PC-3 (cell line): ENCODE results near the gene LSMEM2. TPM values are rescaled to one million over a fixed set of nuclear protein-coding genes. Genes with fewer than 3 reads are reported as not detected.

Experiments
- ATAC-seq: fragments of 200-7000 bp; cut with Tn5 transposase; 2 replicates; pipeline ENCODE4 v1.9.1; 2020; ENCODE audit warnings: mild to moderate bottlenecking, moderate library complexity
- BruUV-seq: library from RNA; stranded (reverse); fragments of 400-500 nt; replicated peaks from 2 replicates; lab custom pipeline; 2021; lab: Mats Ljungman, UMichigan
- CTCF ChIA-PET: fragments of 300-600 bp; sonication (Branson Sonifier 250); formaldehyde crosslinking; loops from one replicate; lab custom pipeline; 2022; ENCODE audit warnings: antibody characterized with exemption; lab: Charles Lee
- POLR2A ChIA-PET: fragments of 300-600 bp; sonication (Branson Sonifier 250); formaldehyde crosslinking; loops from one replicate; lab custom pipeline; 2022; ENCODE audit warnings: antibody characterized with exemption; ENCODE audit not compliant: unreplicated experiment; lab: Charles Lee
- DNase-seq: peaks from one replicate; pipeline ENCODE4 v3.0.0-alpha.2; 2015
- H2AFZ ChIP-seq: fragments of 300-600 bp; sonication (generic); 2 replicates; pipeline ENCODE4 v1.6.0; 2016; ENCODE audit warnings: antibody characterized with exemption, low read length
- H3F3A ChIP-seq: fragments of 300-600 bp; sonication (generic); one replicate; pipeline ENCODE4 v1.6.0; 2017; ENCODE audit warnings: antibody characterized with exemption, low read length, control low read depth, mild to moderate bottlenecking; ENCODE audit not compliant: unreplicated experiment
- H3K27ac ChIP-seq: fragments of 300-600 bp; sonication (generic); 2 replicates; pipeline ENCODE4 v1.5.1; 2016; ENCODE audit warnings: mild to moderate bottlenecking, low read length
- H3K27me3 ChIP-seq: fragments of 300-600 bp; sonication (generic); 2 replicates; pipeline ENCODE4 v1.6.1; 2016; ENCODE audit warnings: low read length, mixed read lengths
- H3K36me3 ChIP-seq: fragments of 300-600 bp; sonication (generic); 2 replicates; pipeline ENCODE4 v1.6.1; 2016; ENCODE audit warnings: low read depth, mixed run types, low read length, mixed read lengths
- H3K4me1 ChIP-seq: fragments of 300-600 bp; sonication (generic); 2 replicates; pipeline ENCODE4 v1.5.1; 2016; ENCODE audit warnings: low read length; ENCODE audit not compliant: insufficient read depth
- H3K4me2 ChIP-seq: fragments of 300-600 bp; sonication (generic); 2 replicates; pipeline ENCODE4 v1.6.0; 2016; ENCODE audit warnings: low read length
- H3K4me3 ChIP-seq: fragments of 300-600 bp; sonication (generic); 2 replicates; pipeline ENCODE4 v1.5.1; 2016; ENCODE audit warnings: mild to moderate bottlenecking, low read length, mixed read lengths
- H3K79me2 ChIP-seq: fragments of 300-600 bp; sonication (generic); 2 replicates; pipeline ENCODE4 v1.6.1; 2017; ENCODE audit warnings: low read length, mixed read lengths
- H3K9ac ChIP-seq: fragments of 300-600 bp; sonication (generic); 2 replicates; pipeline ENCODE4 v1.6.0; 2016; ENCODE audit warnings: mild to moderate bottlenecking, low read length
- H3K9me2 ChIP-seq: fragments of 300-600 bp; sonication (generic); replicated peaks from 2 replicates; pipeline ENCODE4 v1.6.1; 2016; ENCODE audit warnings: mixed run types, low read length, mixed read lengths
- H3K9me3 ChIP-seq: fragments of 300-600 bp; sonication (generic); 2 replicates; pipeline ENCODE4 v1.6.1; 2016; ENCODE audit warnings: low read length, mixed read lengths
- H4K20me1 ChIP-seq: fragments of 300-600 bp; sonication (generic); 2 replicates; pipeline ENCODE4 v1.6.1; 2016; ENCODE audit warnings: low read length, mixed read lengths
- CTCF ChIP-seq: fragments of 300-600 bp; sonication (generic); conservative IDR thresholded peaks from 2 replicates; pipeline ENCODE4 v1.5.1; 2017; ENCODE audit warnings: antibody characterized with exemption, low read depth, mild to moderate bottlenecking, low read length
- EZH2 ChIP-seq: fragments of 300-600 bp; sonication (generic); IDR thresholded peaks from one replicate; pipeline ENCODE4 v1.6.1; 2017; ENCODE audit warnings: antibody characterized with exemption, mild to moderate bottlenecking, low read length; ENCODE audit not compliant: unreplicated experiment
- EZH2phosphoT487 ChIP-seq: fragments of 300-600 bp; sonication (generic); IDR thresholded peaks from 2 replicates; pipeline ENCODE4 v1.6.1; 2018; ENCODE audit warnings: mild to moderate bottlenecking, antibody characterized with exemption, low read length, borderline replicate concordance
- intact Hi-C: fragments of 100-400 bp; cut with micrococcal nuclease; formaldehyde crosslinking; loops from 2 replicates; pipeline ENCODE4 v1.9.0; 2023
- total RNA-seq: library from RNA; depleted of rRNA; stranded (reverse); fragments of >200 nt; gene quantifications from 2 replicates; pipeline ENCODE4 v1.2.3, GENCODE V29; 2014

LSMEM2 gene
- total RNA-seq, 1 experiment from 2014 or later = not detected

GRCh38 chr3:50323092-50323600, 44.3 kb downstream of the LSMEM2 start:
- H3K79me2 ChIP-seq = peaks cover 47% of the 10 kb centered on the region
- DNase-seq = no peak
- H3K36me3 ChIP-seq = peaks cover 6% of the 10 kb centered on the region
- ChIA-PET CTCF (interaction anchor here (1.4 kb wide), 1 partner anchor 24 kb away, joined by 7 read pairs; the partner anchor contains the start of genes HYAL3 and NAA80), POLR2A (no interaction called here)
- H2AFZ ChIP-seq = no peak overlapping the region
- peaks cover under 1% of the 10 kb centered on the region for H3F3A ChIP-seq
- H3K4me2 ChIP-seq = no peak overlapping the region
- H3K4me1 ChIP-seq = peaks cover 31% of the 10 kb centered on the region
- no peak for TF ChIP-seq CTCF
- no peak for TF ChIP-seq EZH2
- no peak for TF ChIP-seq EZH2phosphoT487
- no peaks in the 10 kb centered on the region for H3K27me3 ChIP-seq
- H3K27ac ChIP-seq = no peak overlapping the region
- intact Hi-C loops = loop anchor here (5.0 kb wide), 1 partner anchor 126 kb away; no protein-coding TSS in a partner anchor
- BruUV-seq = no TSS peak
- no peak for ATAC-seq
- H3K9ac ChIP-seq = no peak overlapping the region
- no peaks in the 10 kb centered on the region for H4K20me1 ChIP-seq
- no peaks in the 10 kb centered on the region for H3K9me2 ChIP-seq
- H3K4me3 ChIP-seq = no peak overlapping the region
- H3K9me3 ChIP-seq = no peaks in the 10 kb centered on the region

- Histone ChIP-seq H3K27me3 (no peaks in the 10 kb centered on the region), H2AFZ (no peak overlapping the region), H3K4me3 (no peak overlapping the region), H3K79me2 (peaks cover 42% of the 10 kb centered on the region), H3K36me3 (peaks cover 6% of the 10 kb centered on the region), H3K9me2 (no peaks in the 10 kb centered on the region), H3K9ac (no peak overlapping the region), H3K27ac (no peak overlapping the region), H3K4me1 (peaks cover 29% of the 10 kb centered on the region), H4K20me1 (no peaks in the 10 kb centered on the region), H3K4me2 (no peak overlapping the region), H3F3A (no peaks in the 10 kb centered on the region), H3K9me3 (no peaks in the 10 kb centered on the region)
- BruUV-seq = no TSS peak
- TF ChIP-seq CTCF (no peak), EZH2phosphoT487 (no peak), EZH2 (no peak)
- DNase-seq = no peak
- no peak for ATAC-seq
- ChIA-PET POLR2A (interaction anchor here (0.6 kb wide), 1 partner anchor 10 kb away, joined by 6 read pairs; no protein-coding TSS in a partner anchor), CTCF (interaction anchor here (0.6 to 1.4 kb wide), 4 partner anchors 21 to 64 kb away, joined by 3 to 7 read pairs (median 4); partner anchors contain the start of genes HYAL1, HYAL3 and NAA80)
- intact Hi-C loops = loop anchor here (1.0 to 5.0 kb wide), 2 partner anchors 49 to 126 kb away; no protein-coding TSS in a partner anchor
Observed at GRCh38 chr3:50323614-50324199, 44.8 kb downstream of the LSMEM2 start.
